ENCODE data around the gene SMIM8.
A peak's percentile ranks its signal among the peaks of the same experiment; 100 is the strongest.

Gene SMIM8, protein sequence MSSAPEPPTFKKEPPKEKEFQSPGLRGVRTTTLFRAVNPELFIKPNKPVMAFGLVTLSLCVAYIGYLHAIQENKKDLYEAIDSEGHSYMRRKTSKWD

DNA sequence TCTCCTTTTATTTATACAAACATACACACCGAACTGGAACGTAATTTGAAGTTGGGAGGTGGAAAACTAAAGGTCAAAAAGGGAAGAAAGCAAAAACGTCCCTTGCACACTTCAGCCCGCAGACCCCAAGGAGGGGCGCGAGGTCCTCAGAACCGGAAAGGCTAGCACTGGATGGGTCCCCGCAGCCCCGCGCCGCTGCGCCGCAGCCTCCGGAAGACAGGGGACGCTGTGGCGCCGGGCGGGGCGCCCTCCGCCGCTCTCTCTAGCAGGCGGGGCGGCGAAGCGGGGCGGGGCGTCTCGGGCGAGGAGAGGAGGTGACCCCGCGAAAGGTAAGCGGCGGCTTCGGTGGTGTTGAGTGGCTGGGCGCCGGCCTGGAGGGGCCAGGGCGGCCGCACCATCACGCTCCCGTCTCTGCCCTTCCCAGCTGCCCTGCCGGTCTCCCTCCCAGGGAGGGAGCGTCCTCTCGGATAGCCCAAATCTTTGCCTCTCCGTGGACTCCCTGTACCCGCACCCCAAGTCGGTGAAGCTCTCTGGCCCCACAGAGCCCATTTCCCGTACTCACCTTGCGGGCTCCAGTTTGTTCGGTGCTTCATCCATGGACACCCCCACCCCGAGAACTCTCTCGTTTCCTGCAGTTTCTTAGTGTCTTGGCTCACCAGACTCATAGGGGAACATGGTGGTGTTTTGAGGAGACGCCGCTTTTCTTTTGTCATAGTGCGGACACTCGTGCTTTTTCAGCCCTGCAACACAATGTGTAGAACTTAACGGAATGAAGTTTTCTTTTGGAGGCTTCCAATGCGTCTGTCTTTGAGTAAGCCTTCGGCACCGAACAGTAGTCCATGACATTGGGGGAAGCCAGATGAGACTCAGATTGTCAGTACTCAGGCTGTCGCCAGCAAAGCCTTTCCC lies at the start of gene SMIM8:
TSS of gene SMIM8 (plus strand) at position 285 of the 909 bp plus-strand sequence. CDS start 14,444 bp downstream, outside the sequence.
- no peaks in the 10 kb centered on the region for H3K4me1 ChIP-seq (ENCODE audit: control insufficient read depth in 1 of 2, insufficient read depth in 2 of 2, low read length in 2 of 2)
- H3K36me3 ChIP-seq (ENCODE audit: control insufficient read depth in 1 of 2, insufficient read depth in 2 of 2, low read length in 2 of 2): no peaks in the 10 kb centered on the region
- no peaks in the 10 kb centered on the region for H3K27me3 ChIP-seq (ENCODE audit: low read depth, low read length)
- H3K9me3 ChIP-seq (ENCODE audit: control insufficient read depth in 1 of 2, low read length in 2 of 2): no peaks in the 10 kb centered on the region
- H3K4me3 ChIP-seq (ENCODE audit: low read depth in 1 of 2, low read length in 2 of 2): peak within 1 kb of the TSS; percentile 92 to 100
- peak within 1 kb of the TSS; percentile 88 for H3K27ac ChIP-seq (ENCODE audit: low read length)

DNA sequence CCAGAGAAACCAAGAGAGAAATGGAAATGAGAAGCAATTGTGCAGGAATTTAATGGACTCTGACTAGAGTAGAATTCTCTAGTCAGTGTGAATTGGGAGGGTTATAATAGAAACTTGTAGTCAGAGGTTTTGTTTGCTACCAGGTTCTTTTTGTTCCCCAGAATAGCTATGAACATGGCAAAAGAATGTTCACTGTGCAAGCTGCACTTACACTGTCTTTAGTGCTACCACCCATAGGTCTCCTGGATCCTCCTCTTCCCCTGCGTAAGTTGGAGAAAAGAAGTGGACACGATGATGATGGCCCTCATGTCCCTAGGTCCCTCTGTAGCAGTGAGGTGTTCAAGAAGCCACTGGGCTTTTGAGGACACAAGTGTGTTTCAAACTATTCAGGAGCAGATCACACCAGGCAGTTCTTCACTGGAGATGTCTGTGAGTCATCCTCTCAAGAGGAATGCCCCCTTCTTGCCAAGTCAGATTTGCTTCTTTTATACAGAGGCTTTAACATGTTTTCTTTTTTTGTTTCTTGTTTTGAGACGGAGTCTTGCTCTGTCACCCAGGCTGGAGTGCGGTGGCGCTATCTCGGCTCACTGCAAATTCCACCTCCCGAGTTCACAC lies 47.6 kb upstream of the SMIM8 start:
- no peaks in the 10 kb centered on the region for H3K9me3 ChIP-seq (ENCODE audit: control insufficient read depth in 1 of 2, low read length in 2 of 2)
- H3K27ac ChIP-seq (ENCODE audit: low read length): no peak overlapping the region
- no peaks in the 10 kb centered on the region for H3K27me3 ChIP-seq (ENCODE audit: low read depth, low read length)
- H3K36me3 ChIP-seq (ENCODE audit: control insufficient read depth in 1 of 2, insufficient read depth in 2 of 2, low read length in 2 of 2): no peaks in the 10 kb centered on the region
- no peak overlapping the region for H3K4me3 ChIP-seq (ENCODE audit: low read depth in 1 of 2, low read length in 2 of 2)
- peaks cover 0 to 6% of the 10 kb centered on the region in 2 donors for H3K4me1 ChIP-seq (ENCODE audit: control insufficient read depth in 1 of 2, insufficient read depth in 2 of 2, low read length in 2 of 2)

DNA sequence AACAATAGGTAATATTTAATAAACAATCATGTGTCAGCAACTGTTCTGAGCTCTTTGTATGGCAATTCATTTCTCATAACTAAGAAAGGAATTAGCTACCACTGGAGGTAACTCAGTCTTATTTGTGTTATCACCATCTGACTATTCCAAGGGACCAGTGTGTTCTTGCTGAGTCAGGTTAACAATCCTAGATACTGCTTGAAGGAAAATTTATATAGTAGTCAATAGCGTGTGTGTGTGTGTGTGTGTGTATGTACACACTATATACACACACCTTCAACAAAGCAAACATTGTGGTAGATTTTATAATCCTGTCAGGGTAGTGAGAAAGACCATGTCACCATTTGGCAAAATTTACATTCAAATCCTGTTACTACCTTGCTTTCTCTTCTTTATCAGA lies 45.8 kb upstream of the SMIM8 start:
- Histone ChIP-seq H3K4me1 (ENCODE audit: control insufficient read depth in 1 of 2, insufficient read depth in 2 of 2, low read length in 2 of 2) (peaks cover 0 to 6% of the 10 kb centered on the region in 2 donors), H3K9me3 (ENCODE audit: control insufficient read depth in 1 of 2, low read length in 2 of 2) (no peaks in the 10 kb centered on the region), H3K4me3 (ENCODE audit: low read depth in 1 of 2, low read length in 2 of 2) (no peak overlapping the region), H3K27ac (ENCODE audit: low read length) (no peak overlapping the region), H3K36me3 (ENCODE audit: control insufficient read depth in 1 of 2, insufficient read depth in 2 of 2, low read length in 2 of 2) (no peaks in the 10 kb centered on the region), H3K27me3 (ENCODE audit: low read depth, low read length) (no peaks in the 10 kb centered on the region)

GRCh38 chr6:87277123-87277522 lies 45.3 kb upstream of the SMIM8 start:
- Histone ChIP-seq H3K27ac (ENCODE audit: low read length) (no peak overlapping the region), H3K27me3 (ENCODE audit: low read depth, low read length) (no peaks in the 10 kb centered on the region), H3K9me3 (ENCODE audit: control insufficient read depth in 1 of 2, low read length in 2 of 2) (no peaks in the 10 kb centered on the region), H3K4me3 (ENCODE audit: low read depth in 1 of 2, low read length in 2 of 2) (no peak overlapping the region), H3K36me3 (ENCODE audit: control insufficient read depth in 1 of 2, insufficient read depth in 2 of 2, low read length in 2 of 2) (no peaks in the 10 kb centered on the region), H3K4me1 (ENCODE audit: control insufficient read depth in 1 of 2, insufficient read depth in 2 of 2, low read length in 2 of 2) (peaks cover 0 to 6% of the 10 kb centered on the region in 2 donors)

DNA sequence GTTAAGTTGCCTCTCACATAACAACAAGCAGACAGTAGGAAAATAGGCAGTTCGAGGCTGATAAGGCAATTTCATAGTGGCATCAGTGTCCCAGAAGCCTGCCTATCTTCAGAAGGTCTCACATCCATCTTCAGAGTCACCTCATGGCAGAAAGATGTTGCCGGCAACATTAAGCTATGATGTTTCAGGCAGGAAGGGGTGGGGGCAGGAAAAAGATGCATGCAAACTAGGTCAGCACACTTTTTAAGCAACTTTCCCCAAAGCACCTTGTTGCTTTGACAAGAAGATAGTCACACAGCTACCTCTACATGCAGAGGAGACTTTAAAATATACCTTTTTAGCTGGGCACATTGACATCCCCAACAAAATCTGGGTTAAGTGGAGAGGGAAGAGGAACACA lies 43.2 kb upstream of the SMIM8 start:
- Histone ChIP-seq H3K36me3 (ENCODE audit: control insufficient read depth in 1 of 2, insufficient read depth in 2 of 2, low read length in 2 of 2) (no peaks in the 10 kb centered on the region), H3K27me3 (ENCODE audit: low read depth, low read length) (no peaks in the 10 kb centered on the region), H3K4me3 (ENCODE audit: low read depth in 1 of 2, low read length in 2 of 2) (no peak overlapping the region), H3K4me1 (ENCODE audit: control insufficient read depth in 1 of 2, insufficient read depth in 2 of 2, low read length in 2 of 2) (peaks cover 0 to 6% of the 10 kb centered on the region in 2 donors), H3K27ac (ENCODE audit: low read length) (no peak overlapping the region), H3K9me3 (ENCODE audit: control insufficient read depth in 1 of 2, low read length in 2 of 2) (no peaks in the 10 kb centered on the region)

DNA sequence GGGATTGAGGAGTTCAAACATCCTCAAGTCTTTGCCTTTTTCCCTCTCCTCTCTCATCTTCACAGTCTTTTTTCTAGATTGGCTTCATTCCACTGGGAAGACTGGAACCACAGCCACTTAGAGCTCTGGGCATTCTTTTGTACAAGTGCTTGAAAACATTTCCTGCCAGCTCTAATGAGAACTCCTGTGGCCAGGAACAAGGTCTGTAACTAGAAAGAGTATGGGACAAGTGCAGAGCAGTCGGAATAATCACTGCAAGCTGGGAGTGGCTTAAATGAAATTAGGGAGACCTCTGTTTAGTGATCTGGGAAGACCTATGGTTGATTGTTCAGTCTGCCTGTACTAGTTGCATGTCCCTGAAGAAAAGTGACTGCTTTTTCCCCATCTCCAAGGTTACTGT lies 41.0 kb upstream of the SMIM8 start:
- Histone ChIP-seq H3K36me3 (ENCODE audit: control insufficient read depth in 1 of 2, insufficient read depth in 2 of 2, low read length in 2 of 2) (no peaks in the 10 kb centered on the region), H3K4me3 (ENCODE audit: low read depth in 1 of 2, low read length in 2 of 2) (no peak overlapping the region), H3K9me3 (ENCODE audit: control insufficient read depth in 1 of 2, low read length in 2 of 2) (no peaks in the 10 kb centered on the region), H3K4me1 (ENCODE audit: control insufficient read depth in 1 of 2, insufficient read depth in 2 of 2, low read length in 2 of 2) (no peaks in the 10 kb centered on the region), H3K27ac (ENCODE audit: low read length) (no peak overlapping the region), H3K27me3 (ENCODE audit: low read depth, low read length) (no peaks in the 10 kb centered on the region)

- Histone ChIP-seq H3K27me3 (ENCODE audit: low read depth, low read length) (no peaks in the 10 kb centered on the region), H3K4me1 (ENCODE audit: control insufficient read depth in 1 of 2, insufficient read depth in 2 of 2, low read length in 2 of 2) (no peaks in the 10 kb centered on the region), H3K9me3 (ENCODE audit: control insufficient read depth in 1 of 2, low read length in 2 of 2) (no peaks in the 10 kb centered on the region), H3K36me3 (ENCODE audit: control insufficient read depth in 1 of 2, insufficient read depth in 2 of 2, low read length in 2 of 2) (no peaks in the 10 kb centered on the region), H3K4me3 (ENCODE audit: low read depth in 1 of 2, low read length in 2 of 2) (no peak overlapping the region), H3K27ac (ENCODE audit: low read length) (no peak overlapping the region)
Measured at GRCh38 chr6:87282743-87283142, 39.6 kb upstream of the SMIM8 start.

- Histone ChIP-seq H3K27ac (ENCODE audit: low read length) (no peak overlapping the region), H3K9me3 (ENCODE audit: control insufficient read depth in 1 of 2, low read length in 2 of 2) (no peaks in the 10 kb centered on the region), H3K4me3 (ENCODE audit: low read depth in 1 of 2, low read length in 2 of 2) (no peak overlapping the region), H3K27me3 (ENCODE audit: low read depth, low read length) (no peaks in the 10 kb centered on the region), H3K4me1 (ENCODE audit: control insufficient read depth in 1 of 2, insufficient read depth in 2 of 2, low read length in 2 of 2) (no peaks in the 10 kb centered on the region), H3K36me3 (ENCODE audit: control insufficient read depth in 1 of 2, insufficient read depth in 2 of 2, low read length in 2 of 2) (no peaks in the 10 kb centered on the region)
Measured at GRCh38 chr6:87283461-87283860, 38.9 kb upstream of the SMIM8 start.

GRCh38 chr6:87287251-87287650 lies 35.1 kb upstream of the SMIM8 start:
- Histone ChIP-seq H3K36me3 (ENCODE audit: control insufficient read depth in 1 of 2, insufficient read depth in 2 of 2, low read length in 2 of 2) (no peaks in the 10 kb centered on the region), H3K4me1 (ENCODE audit: control insufficient read depth in 1 of 2, insufficient read depth in 2 of 2, low read length in 2 of 2) (no peaks in the 10 kb centered on the region), H3K27ac (ENCODE audit: low read length) (no peak overlapping the region), H3K27me3 (ENCODE audit: low read depth, low read length) (no peaks in the 10 kb centered on the region), H3K4me3 (ENCODE audit: low read depth in 1 of 2, low read length in 2 of 2) (no peak overlapping the region), H3K9me3 (ENCODE audit: control insufficient read depth in 1 of 2, low read length in 2 of 2) (no peaks in the 10 kb centered on the region)

DNA sequence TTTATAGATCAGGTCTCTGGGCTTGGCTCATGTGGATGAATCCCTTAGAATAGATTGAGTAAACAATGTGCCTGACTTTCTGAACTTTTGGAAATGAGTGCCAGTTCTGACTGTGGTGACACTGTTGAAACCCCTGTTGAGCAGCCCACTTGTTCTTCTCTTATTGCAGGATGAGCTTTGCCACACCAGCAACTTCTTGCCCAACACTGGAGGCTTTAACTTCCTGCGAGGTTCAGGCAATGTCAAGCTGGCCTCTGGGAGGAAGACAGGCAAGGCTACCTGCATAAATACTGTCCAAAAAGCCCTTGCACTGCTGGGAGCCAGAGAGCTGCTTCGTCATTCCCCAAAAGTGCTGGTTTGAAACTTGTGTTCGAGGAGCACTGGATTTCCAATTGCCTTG lies 32.8 kb upstream of the SMIM8 start:
- no peaks in the 10 kb centered on the region for H3K4me1 ChIP-seq (ENCODE audit: control insufficient read depth in 1 of 2, insufficient read depth in 2 of 2, low read length in 2 of 2)
- H3K9me3 ChIP-seq (ENCODE audit: control insufficient read depth in 1 of 2, low read length in 2 of 2): no peaks in the 10 kb centered on the region
- no peak overlapping the region for H3K4me3 ChIP-seq (ENCODE audit: low read depth in 1 of 2, low read length in 2 of 2)
- no peaks in the 10 kb centered on the region for H3K36me3 ChIP-seq (ENCODE audit: control insufficient read depth in 1 of 2, insufficient read depth in 2 of 2, low read length in 2 of 2)
- no peak overlapping the region for H3K27ac ChIP-seq (ENCODE audit: low read length)
- H3K27me3 ChIP-seq (ENCODE audit: low read depth, low read length): no peaks in the 10 kb centered on the region

DNA sequence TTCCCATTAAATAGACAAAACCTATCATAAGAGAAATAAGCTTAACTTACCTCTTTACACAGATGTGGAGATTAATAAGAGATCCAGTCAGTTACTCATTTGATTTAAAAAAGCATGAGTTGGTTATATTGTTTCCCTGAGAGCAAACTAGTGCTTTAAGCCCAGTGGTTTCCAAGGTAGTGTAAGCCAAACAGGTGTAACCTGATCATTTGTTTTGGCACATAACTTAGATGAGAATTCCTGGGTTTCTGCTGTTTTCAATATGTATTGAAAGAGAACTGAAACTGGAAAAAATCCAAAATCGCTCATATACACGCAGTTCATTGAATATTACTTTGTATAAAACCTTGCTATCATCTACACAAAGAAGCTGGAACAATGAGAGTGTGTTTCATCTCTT lies 30.5 kb upstream of the SMIM8 start:
- H3K9me3 ChIP-seq (ENCODE audit: control insufficient read depth in 1 of 2, low read length in 2 of 2): no peaks in the 10 kb centered on the region
- no peak overlapping the region for H3K4me3 ChIP-seq (ENCODE audit: low read depth in 1 of 2, low read length in 2 of 2)
- no peak overlapping the region for H3K27ac ChIP-seq (ENCODE audit: low read length)
- H3K27me3 ChIP-seq (ENCODE audit: low read depth, low read length): no peaks in the 10 kb centered on the region
- H3K4me1 ChIP-seq (ENCODE audit: control insufficient read depth in 1 of 2, insufficient read depth in 2 of 2, low read length in 2 of 2): no peaks in the 10 kb centered on the region
- H3K36me3 ChIP-seq (ENCODE audit: control insufficient read depth in 1 of 2, insufficient read depth in 2 of 2, low read length in 2 of 2): no peaks in the 10 kb centered on the region

Measured in muscle layer of duodenum (tissue), 2 donors.